ENCODE data around the gene CALR. TPM values are rescaled to one million over a fixed set of nuclear protein-coding genes. Genes with fewer than 3 reads are reported as not detected.

CALR gene
- total and polyA plus RNA-seq, 9 of the 15 experiments (the other 6 are each of a cell fraction or from before 2014, with no cell fraction given): 126 to 811 (median 642) TPM

DNA sequence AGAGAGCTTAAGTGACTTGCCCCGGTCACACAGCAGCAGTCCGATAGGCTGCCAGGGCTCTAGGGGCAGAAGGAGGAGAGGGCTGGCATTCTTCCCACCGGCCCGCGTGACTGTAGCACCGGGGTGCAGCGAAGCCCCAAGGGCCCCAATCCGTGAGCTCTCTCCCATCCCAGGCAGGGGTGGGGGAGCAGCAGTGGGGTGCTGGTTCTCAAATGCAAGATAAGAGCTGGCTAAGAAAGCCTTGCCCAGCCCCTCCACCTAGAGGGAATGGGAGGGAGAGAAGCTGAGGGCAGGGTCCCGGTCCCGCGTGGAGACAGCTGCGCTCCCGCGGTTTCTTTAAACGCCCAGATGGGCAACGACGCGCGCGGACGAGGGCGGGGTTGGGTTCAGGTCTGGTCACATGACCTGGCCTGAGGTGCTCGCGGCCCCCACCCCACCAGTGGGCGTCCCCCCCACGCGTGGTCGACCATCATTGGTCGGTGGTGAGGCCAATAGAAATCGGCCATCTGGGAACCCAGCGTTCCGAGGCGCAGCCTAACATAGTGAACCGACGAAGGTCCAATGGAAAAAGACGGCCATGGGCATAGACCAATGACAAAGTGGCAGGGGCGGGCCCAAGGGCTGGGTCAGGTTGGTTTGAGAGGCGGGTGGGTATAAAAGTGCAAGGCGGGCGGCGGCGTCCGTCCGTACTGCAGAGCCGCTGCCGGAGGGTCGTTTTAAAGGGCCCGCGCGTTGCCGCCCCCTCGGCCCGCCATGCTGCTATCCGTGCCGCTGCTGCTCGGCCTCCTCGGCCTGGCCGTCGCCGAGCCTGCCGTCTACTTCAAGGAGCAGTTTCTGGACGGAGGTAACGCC lies at the start of gene CALR (continued):
- TF ChIP-seq ZNF57 (CRISPR knock-in tag; IDR thresholded peaks at IDR 0.05) (0 out of 2 replicates have a peak, but pooled peaks have one; percentile 28), ZBTB1 (CRISPR knock-in tag; IDR thresholded peaks at IDR 0.05; ENCODE audit: borderline replicate concordance, low read depth) (no peak), KLF10 (CRISPR knock-in tag; IDR thresholded peaks at IDR 0.05) (no peak), JUN (IDR thresholded peaks at IDR 0.05; ENCODE audit: borderline replicate concordance, low read depth, low read length) (no peak; the same call in 1 of the 2 replicates), JUN (CRISPR knock-in tag; IDR thresholded peaks at IDR 0.05; ENCODE audit: borderline replicate concordance) (peak; percentile 85; the same call in 1 of the 2 replicates), NR4A1 (CRISPR knock-in tag; IDR thresholded peaks at IDR 0.05) (no peak), NR4A1 (tag; IDR thresholded peaks at IDR 0.05) (peak; percentile 23; the same call in 1 of the 2 replicates), ZNF707 (CRISPR knock-in tag; conservative IDR thresholded peaks at IDR 0.05) (no peak), ZNF778 (CRISPR knock-in tag; IDR thresholded peaks at IDR 0.05) (no peak), MYC (IDR thresholded peaks at IDR 0.05; ENCODE audit: low read depth, low read length) (peak; percentile 38), MYC (CRISPR knock-in tag; IDR thresholded peaks at IDR 0.05; ENCODE audit: borderline replicate concordance, low read depth) (peak; percentile 15; the same call in 1 of the 2 replicates), BRD4 (IDR thresholded peaks at IDR 0.05) (no peak), HNRNPLL (IDR thresholded peaks at IDR 0.05; ENCODE audit: low read depth, low read length, poor library complexity, severe bottlenecking) (peak; percentile 67), FOXJ3 (CRISPR knock-in tag; IDR thresholded peaks at IDR 0.05) (no peak), EP300 (IDR thresholded peaks at IDR 0.05; ENCODE audit: low read length) (no peak), LCOR (CRISPR knock-in tag; IDR thresholded peaks at IDR 0.05) (peak; percentile 54; the same call in 1 of the 2 replicates), SMARCC2 (IDR thresholded peaks at IDR 0.05; ENCODE audit: low read depth) (no peak), ZNF695 (CRISPR knock-in tag; IDR thresholded peaks at IDR 0.05) (peak; percentile 24; the same call in 1 of the 2 replicates)
- TF ChIP-seq, protein P1, sequence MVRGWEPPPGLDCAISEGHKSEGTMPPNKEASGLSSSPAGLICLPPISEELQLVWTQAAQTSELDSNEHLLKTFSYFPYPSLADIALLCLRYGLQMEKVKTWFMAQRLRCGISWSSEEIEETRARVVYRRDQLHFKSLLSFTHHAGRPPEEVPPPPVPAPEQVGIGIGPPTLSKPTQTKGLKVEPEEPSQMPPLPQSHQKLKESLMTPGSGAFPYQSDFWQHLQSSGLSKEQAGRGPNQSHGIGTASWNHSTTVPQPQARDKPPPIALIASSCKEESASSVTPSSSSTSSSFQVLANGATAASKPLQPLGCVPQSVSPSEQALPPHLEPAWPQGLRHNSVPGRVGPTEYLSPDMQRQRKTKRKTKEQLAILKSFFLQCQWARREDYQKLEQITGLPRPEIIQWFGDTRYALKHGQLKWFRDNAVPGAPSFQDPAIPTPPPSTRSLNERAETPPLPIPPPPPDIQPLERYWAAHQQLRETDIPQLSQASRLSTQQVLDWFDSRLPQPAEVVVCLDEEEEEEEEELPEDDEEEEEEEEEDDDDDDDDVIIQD (CRISPR knock-in tag; IDR thresholded peaks at IDR 0.05): no peak
- TF ChIP-seq, protein P2, sequence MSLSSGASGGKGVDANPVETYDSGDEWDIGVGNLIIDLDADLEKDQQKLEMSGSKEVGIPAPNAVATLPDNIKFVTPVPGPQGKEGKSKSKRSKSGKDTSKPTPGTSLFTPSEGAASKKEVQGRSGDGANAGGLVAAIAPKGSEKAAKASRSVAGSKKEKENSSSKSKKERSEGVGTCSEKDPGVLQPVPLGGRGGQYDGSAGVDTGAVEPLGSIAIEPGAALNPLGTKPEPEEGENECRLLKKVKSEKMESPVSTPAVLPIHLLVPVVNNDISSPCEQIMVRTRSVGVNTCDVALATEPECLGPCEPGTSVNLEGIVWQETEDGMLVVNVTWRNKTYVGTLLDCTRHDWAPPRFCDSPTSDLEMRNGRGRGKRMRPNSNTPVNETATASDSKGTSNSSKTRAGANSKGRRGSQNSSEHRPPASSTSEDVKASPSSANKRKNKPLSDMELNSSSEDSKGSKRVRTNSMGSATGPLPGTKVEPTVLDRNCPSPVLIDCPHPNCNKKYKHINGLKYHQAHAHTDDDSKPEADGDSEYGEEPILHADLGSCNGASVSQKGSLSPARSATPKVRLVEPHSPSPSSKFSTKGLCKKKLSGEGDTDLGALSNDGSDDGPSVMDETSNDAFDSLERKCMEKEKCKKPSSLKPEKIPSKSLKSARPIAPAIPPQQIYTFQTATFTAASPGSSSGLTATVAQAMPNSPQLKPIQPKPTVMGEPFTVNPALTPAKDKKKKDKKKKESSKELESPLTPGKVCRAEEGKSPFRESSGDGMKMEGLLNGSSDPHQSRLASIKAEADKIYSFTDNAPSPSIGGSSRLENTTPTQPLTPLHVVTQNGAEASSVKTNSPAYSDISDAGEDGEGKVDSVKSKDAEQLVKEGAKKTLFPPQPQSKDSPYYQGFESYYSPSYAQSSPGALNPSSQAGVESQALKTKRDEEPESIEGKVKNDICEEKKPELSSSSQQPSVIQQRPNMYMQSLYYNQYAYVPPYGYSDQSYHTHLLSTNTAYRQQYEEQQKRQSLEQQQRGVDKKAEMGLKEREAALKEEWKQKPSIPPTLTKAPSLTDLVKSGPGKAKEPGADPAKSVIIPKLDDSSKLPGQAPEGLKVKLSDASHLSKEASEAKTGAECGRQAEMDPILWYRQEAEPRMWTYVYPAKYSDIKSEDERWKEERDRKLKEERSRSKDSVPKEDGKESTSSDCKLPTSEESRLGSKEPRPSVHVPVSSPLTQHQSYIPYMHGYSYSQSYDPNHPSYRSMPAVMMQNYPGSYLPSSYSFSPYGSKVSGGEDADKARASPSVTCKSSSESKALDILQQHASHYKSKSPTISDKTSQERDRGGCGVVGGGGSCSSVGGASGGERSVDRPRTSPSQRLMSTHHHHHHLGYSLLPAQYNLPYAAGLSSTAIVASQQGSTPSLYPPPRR (CRISPR knock-in tag; IDR thresholded peaks at IDR 0.05; ENCODE audit: borderline replicate concordance): no peak
- TF ChIP-seq, protein P3, sequence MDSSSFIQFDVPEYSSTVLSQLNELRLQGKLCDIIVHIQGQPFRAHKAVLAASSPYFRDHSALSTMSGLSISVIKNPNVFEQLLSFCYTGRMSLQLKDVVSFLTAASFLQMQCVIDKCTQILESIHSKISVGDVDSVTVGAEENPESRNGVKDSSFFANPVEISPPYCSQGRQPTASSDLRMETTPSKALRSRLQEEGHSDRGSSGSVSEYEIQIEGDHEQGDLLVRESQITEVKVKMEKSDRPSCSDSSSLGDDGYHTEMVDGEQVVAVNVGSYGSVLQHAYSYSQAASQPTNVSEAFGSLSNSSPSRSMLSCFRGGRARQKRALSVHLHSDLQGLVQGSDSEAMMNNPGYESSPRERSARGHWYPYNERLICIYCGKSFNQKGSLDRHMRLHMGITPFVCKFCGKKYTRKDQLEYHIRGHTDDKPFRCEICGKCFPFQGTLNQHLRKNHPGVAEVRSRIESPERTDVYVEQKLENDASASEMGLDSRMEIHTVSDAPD (CRISPR knock-in tag; IDR thresholded peaks at IDR 0.05): no peak
